ENCODE results near the gene SEL1L2.

DNA sequence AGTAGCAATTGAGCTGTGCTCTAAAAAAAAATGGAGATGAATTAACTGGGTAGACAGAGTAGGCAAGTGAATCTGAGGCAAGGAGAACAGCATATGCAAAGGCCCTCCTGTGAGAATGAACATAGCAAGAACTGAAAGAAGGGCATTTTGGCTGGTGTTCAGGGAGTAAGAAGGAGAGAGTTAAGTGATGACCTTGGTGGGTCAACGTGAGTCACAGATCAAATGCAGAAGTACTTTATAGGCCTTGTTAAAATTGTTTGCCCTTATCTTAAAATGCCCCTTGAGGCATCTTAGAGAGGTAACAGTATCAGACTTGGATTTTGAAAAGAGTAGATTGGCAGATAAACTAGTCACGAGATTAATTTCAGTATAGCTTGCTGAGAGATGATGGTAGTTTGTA is 181.0 kb downstream of the SEL1L2 start:
- TF ChIP-seq, protein P1, sequence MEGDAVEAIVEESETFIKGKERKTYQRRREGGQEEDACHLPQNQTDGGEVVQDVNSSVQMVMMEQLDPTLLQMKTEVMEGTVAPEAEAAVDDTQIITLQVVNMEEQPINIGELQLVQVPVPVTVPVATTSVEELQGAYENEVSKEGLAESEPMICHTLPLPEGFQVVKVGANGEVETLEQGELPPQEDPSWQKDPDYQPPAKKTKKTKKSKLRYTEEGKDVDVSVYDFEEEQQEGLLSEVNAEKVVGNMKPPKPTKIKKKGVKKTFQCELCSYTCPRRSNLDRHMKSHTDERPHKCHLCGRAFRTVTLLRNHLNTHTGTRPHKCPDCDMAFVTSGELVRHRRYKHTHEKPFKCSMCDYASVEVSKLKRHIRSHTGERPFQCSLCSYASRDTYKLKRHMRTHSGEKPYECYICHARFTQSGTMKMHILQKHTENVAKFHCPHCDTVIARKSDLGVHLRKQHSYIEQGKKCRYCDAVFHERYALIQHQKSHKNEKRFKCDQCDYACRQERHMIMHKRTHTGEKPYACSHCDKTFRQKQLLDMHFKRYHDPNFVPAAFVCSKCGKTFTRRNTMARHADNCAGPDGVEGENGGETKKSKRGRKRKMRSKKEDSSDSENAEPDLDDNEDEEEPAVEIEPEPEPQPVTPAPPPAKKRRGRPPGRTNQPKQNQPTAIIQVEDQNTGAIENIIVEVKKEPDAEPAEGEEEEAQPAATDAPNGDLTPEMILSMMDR (conservative IDR thresholded peaks at IDR 0.05 in 1 of 2, IDR thresholded peaks at IDR 0.05 in 1 of 2; ENCODE audit: extremely low read depth in 1 of 2, insufficient read depth in 1 of 2, low read depth in 1 of 2, low read length in 2 of 2) = no peak
- no peak for TF ChIP-seq EZH2 (IDR thresholded peaks at IDR 0.05; ENCODE audit: borderline replicate concordance, low read length)
